Ureter (tissue), 1 donor: ENCODE results near the gene COL27A1. TPM values are rescaled to one million over a fixed set of nuclear protein-coding genes. Genes with fewer than 3 reads are reported as not detected.

ENCODE experiments used
- DNase-seq: peaks from one replicate; pipeline ENCODE4 v3.0.0-alpha.2; 2020; ENCODE audit warnings: low spot score
- total RNA-seq: library from RNA; stranded (reverse); gene quantifications from one replicate; pipeline ENCODE4 v1.2.4, GENCODE V29; 2023
- donor health status: DM: yes; HTN: yes; CAD: no.

The COL27A1 gene
- total RNA-seq, 1 donor from 2014 or later = 59.2 TPM

DNA sequence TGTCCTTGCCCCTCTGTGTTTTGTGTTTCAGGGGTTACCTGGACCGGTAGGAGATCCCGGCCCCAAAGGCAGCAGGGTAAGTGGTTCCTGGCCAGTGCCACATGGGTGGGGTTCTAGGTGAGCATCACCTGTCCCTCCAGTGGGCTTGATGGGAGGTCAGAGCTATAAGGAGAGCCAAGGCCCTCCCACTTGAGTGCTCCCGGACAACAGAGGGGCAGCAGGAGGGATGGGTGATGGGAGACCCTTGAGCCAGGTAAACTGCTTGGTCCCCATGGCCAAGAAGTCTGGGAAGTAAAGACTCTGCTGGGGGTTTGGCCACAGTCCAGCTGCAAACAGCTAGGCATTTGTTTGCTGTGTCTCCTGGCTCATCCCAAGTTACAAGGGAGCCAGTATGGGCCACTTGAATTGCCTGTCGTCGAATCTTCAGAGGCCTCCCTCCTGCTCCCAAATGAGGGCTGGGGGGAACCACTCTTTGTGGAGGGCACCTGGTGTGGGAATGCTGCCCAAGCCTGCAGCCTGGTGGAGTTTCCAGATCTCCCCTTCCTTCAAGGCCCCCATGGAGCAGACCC lies 51.0 kb downstream of the COL27A1 start:
- DNase-seq = no peak

DNA sequence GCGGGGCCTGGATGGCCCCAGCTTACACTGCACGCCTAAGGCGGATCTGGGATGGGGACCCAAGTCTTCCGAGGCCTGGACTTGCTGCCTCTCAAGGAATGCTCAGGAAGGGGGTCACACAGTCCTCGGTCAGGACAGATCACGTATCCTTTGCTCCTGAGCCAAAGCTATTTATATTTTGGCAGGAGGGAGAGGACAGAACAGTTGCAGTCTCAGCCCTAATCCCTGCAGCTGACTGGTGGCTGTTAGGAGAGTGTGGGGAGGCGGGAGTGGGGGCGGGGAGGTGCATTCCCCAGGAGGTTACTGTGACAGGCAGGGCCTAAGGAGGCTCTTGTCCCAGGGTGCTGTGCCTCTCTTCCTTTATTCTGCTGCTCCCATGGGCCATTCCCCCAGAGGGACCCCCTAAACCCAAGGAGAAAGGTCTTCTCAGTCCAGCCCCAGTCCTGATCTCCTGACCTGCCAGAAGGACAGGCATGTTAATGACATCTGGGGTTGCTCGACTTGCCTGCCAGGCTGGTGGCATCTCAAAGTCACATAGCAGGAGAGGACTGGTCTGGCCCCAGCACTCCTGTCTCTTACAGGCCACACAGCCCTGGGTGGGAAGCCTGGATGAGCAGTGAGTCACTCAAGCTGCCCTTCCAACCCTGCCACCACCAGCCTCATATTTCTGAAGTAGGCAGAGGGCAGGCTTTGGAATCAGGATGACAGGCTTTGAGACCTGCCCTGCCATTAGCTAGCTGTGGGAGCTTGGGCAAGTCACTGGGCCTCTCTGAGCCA lies 51.9 kb downstream of the COL27A1 start:
- DNase-seq = peak; percentile 76

DNA sequence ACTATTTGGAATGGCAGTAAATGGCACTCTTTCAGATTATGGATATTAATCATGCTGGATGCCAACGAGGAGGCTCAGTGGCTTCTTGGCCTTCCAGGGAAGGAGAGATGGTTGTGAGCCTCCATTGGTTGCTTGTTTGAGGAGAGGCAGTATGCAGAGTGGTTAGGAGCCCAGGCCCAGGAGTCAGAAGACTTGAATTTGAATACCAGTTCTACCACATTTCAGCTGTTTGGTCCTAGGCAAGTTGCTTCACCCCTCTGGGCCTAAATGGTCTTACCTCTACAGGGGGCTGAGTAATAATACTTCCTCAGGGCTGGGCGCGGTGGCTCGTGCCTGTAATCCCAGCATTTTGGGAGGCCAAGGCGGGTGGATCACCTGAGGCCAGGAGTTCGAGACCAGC lies 52.5 kb downstream of the COL27A1 start:
- no peak for DNase-seq

DNA sequence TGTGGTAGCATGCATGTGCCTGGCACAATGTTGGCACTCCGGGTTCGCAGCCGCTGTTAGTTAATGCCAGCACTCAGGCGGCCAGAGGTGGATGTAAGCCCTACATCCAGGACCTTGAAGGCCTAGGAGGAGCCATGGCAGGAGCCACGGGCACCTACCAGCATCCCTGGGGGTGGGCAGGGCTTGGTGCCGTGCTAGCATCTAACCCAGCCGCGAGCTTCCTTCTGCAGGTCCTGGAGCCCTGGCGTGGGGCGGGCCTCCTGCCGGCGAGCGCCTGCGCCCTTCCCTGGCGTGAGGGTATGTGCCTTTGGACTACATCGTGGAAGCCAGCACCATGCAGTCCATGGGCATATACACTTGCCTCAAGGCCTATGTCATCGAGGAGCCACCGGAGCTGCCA lies 53.8 kb downstream of the COL27A1 start:
- DNase-seq = no peak

DNA sequence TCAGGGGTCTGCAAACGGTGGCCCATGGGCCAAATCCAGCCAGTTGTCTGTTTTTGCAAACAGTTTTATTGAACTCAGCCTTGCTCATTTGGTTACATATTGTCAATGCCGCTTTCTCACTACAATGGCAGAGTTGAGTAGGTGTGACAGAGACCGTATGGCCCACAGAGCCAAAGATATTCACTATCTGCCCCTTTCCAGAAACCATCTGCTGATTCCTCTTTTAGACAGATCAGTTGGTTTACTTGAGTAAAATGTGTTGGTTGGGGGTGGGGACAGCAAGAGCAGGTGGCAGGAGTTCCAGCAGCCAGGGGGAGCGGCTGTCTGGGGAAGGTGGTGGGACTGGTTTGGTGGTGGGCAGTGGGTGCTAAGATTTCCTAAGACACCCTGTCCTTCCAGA lies 54.8 kb downstream of the COL27A1 start:
- no peak for DNase-seq

DNA sequence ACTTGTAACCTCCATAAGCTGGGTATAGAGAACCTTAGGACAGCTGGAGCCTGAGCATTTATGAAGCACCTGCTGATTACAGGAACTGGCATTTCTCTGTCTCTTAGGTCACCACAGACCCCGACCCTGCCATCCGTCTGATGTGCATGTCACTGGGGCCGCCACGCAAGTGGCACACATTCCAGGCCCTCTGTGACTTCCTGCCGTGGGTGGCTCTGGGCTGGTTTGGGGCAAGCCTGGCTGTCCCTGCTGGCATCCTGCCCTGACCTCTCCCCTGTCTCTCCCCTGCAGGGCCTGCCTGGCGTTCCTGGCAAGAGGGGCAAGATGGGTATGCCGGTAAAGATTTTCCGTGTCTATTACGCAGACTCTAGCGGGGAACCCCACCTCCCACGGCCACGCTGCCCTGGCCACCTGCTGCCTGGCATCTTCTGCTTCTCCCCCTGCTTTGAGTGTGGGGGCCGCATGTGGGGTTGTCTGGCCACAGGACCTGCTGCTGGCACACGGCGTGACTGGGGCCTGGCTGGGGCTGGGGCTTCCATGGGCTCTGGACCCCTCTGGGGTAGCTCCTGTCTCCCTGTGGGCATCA lies 55.4 kb downstream of the COL27A1 start:
- no peak for DNase-seq

DNA sequence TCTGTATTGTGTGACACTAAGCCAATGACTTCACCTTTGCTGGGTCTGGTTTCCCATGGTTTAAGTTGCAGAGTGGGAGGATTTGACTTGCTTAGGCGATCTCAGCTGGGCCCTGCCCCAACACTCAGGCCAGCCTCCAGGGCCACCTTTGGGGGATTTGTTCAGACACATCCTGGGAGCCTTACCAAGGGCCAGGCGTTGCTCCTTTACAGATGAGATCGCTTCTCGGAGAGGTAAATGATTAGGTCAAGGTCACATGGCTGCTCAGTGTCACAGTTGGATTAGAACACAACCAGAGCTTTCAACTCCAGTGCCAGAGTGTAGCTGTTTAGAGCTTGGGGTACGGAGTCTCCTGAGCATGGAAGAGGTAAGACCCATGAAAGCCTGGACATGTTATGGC lies 57.5 kb downstream of the COL27A1 start:
- no peak for DNase-seq

DNA sequence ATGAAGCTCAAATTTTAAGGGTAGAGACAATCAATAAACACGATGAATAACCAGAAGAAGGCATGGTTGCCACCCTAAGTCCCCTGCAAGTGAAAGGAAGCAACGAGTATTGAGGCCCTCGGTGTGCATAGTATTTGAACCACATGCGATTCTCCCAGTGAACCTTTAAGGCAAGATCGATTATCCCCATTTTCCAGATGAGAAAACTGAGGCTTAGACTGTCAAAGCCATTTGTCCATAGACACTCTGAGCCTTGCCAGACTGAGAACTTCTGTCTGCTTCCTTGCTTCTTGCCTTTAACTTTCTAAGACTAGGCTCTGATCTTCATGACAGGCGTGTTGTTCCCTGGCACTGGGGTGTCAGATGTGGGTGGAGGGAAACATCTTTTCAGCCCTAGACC lies 58.2 kb downstream of the COL27A1 start:
- DNase-seq = no peak

DNA sequence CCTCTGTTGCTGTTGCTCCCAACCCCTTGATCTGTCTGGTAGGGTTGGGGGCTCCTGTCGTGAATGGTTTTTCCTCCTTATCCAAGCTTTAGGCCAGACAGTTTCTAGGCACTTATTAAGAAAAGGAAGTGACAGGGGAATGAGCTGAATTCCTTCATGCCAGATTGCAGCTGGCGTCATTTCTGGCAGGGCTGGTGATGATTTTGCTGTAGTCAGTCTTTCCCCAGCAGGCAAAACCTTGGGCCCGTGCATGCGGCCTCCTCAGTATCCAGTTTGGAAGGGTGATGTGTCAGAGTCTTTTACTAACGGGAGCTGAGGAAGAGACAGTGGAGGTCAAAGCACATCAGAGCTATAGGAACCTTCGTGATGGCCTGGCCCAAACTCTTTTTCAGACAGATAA lies 58.8 kb downstream of the COL27A1 start:
- DNase-seq = no peak

DNA sequence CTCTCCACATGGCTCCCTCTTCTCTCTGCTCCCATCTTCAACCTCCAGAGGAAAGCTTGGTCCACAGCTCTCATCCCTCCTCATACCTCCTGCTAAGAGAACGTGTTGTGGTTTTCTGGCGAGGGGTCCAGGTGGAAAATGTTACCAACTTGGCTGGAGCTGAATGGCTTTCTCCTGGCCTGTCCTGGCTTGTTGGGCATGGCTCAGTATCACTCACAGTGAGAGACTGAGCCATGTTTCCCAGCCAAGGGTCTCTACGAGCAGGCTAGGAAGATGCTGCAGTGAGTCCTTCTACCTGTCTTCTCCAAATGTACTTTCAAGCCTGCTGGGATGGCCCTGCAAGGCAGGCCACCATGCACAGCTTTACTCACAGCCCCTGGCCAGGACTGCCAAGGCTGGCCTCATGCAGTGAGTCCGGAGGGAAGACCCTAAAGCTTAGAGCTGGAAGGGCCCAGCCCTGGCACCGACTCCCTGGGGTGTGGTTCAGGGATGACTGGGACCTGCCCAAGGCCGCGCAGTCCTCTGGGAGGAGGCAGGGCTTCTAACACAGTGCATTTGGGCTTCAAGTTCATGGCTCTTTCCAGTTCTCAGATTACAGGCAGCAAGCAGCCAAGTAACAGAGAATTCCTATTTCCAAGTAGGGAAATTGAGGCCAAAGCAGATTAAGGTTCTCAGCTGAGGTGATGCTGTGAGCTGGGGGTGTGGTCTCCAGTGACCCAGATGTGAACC lies 59.5 kb downstream of the COL27A1 start:
- no peak for DNase-seq

DNA sequence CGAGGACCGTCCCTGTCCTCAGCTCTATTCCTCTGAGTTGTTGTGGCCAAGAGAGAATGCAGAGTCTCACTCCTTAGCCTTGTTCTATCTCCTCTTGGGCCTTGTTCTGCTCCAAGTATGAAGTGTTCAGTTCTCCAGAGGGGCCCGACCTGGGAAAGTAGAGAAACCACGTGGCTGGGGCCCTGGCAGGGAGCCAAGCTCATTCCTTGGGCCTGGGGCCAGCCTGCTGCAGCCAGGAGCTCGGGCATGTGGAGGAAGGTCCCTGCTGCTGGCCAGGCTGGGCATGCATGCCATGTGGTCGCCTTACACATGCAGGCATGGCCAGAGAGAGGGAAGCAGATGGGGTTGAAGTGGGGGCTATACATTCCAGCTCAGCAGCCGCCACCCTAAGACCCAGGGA lies 60.7 kb downstream of the COL27A1 start:
- peak; percentile 72 for DNase-seq

DNA sequence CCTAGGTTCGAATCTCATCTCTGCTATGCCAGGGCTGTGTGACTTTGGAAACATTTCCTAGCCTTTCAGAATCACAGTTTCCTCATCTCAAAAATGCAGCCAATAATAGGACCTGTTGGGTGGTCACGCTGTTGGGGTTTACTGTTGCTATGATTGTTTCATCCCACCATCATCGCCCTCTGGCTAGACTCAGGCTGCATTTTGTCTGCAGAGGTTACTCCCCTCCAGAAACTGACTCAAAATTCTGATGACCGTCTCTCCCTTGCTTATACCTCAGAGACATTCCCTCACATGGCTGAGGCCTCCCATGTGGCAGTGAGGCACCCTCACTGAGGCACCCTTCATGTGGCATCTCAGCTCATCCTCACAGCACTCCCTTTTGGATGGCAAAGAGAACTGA lies 61.6 kb downstream of the COL27A1 start:
- no peak for DNase-seq

DNA sequence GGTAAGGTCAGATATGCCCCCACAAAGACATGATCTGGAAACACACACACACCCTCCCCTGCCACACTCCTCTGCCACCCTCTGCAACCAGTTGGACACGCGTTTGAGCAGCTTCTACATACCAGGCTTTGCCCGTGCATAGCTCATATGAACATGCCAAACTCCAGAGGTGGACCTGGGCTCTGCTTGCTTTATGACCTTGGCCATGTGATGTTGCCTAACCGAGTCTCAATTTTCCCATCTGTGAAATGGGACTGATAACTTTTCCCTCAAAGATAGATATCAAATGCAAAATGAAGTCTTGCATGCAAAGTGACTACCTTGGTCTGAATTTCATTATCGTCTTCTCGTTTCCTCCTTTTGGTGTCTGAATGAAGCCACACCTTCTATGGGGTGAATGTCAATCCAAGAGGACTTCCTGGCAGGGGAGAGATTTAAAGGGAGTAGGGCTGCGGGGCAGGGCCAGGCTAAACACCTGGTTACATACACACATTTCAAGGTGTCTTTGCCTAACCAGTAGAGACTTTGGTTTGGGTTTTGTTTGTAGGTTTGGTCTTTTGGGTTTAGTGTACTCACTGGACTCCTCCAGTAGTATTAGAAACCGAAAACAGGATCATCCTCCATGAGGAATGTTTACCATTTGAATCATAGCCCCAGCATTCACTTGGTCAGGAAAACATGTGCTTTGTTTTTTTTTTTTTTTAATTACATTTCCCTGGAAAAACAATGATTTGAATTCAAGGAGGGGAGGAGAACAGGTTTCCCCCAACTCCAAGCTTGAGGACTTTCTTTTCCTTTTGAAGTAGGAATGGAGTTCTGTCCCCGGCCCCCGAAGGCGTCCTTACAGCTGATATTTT lies 63.2 kb downstream of the COL27A1 start:
- no peak for DNase-seq

DNA sequence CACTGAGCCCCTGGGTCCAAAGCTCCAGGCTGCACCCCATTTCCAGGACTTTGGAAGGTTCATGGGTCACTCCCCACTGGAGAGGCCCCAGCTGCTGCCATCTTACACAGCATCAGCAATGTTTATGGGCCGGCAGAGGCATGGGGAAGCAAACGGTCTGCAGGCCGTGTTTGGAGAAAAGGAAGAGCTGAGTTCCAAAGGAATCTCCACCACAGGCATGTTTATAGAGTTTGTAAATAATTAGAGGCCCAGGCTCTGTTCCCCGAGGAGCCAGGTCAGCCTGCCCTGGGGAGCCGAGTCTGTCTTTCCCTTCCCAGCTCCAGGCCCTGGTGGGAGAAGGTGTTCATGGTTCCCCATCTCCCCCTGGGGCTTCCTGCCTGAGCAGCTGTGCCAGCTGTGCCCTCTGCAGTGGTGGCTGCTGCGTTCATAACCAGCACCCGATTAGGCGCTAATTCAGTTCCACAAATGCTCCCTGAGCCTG lies 64.8 kb downstream of the COL27A1 start:
- DNase-seq = no peak

DNA sequence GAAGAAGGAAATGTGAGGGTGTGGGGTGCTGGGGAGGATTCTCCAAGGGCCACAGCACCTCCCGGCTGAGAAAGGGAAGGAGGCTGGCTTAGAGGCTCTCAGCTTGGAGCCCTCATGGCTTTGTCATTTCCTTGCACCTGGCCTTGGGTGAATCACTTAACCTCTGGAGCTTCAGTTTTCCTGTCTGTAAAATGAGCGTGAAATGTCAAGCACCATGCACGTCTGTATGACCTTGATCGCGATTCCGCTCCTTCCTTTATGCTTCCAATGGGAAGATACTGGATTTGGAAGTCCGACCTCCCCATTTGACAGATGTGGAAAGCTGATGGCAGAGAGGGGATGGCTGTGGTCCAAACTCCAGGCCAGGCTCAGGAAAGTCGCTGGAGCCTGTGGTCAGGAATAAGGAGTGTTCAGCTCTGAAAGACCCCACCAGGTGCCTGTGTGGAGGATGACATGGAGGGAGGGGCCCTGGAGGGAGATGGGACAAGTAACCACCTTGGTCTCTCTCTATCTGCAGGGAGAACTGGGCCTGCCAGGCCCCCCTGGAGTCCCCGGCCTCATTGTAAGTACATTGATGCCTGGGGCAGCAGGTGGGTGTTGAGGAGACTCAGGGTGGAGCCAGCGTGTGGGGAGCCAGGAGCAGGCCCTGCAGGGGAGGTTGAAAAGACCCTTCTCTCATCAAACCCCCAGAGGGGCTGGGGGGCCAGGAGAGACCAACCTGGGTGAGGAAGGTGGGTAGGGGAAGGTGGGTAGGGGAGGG lies 66.5 kb downstream of the COL27A1 start:
- no peak for DNase-seq

DNA sequence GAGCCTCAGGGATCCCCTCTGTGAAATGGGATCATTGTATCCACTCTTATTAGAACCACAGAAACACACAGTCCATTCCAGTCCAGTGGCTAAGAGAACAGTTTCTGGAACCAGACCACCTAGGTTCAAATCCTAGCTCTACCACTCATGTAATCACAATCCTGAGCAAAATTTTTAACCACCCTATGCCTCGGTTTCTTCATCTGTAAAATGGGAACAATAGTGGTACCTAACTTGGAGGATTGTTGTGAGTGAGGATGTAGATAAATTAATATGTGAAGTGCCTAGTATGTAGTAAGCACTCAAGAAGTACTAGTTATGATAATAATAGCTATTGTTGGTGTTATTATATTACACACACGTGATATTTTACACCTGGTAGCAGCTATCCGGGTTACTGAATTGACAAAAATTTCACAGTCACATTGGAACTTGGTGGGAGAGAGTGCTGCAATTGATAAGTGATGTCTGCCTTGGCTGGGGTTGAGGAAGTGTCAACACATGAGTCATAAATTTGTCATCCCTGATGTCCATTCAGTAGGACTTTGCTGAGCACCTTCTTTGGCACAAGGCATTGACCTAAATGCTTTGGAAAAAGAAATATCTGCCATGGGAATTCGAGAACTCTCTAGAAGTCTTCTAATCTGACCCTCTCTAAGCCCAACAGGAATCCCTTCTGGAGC lies 68.4 kb downstream of the COL27A1 start:
- DNase-seq = no peak

DNA sequence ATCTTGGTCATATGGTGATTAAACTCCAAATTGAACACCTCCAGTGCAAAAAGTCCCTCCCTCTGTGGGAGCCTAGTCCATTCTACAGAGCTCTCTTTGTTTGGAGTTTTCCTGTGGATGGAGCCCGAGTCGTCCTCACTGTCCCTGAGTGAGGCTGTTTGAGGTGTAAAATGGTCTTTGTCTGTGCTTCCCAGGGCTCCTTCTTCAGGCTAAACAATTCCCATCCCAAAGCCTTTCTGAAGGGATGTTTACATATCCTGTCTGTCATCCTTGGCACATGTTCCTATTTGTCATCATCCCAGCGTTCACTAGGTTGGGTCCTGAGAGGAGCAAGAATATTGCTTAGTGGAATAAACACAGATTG lies 68.9 kb downstream of the COL27A1 start:
- DNase-seq = no peak

DNA sequence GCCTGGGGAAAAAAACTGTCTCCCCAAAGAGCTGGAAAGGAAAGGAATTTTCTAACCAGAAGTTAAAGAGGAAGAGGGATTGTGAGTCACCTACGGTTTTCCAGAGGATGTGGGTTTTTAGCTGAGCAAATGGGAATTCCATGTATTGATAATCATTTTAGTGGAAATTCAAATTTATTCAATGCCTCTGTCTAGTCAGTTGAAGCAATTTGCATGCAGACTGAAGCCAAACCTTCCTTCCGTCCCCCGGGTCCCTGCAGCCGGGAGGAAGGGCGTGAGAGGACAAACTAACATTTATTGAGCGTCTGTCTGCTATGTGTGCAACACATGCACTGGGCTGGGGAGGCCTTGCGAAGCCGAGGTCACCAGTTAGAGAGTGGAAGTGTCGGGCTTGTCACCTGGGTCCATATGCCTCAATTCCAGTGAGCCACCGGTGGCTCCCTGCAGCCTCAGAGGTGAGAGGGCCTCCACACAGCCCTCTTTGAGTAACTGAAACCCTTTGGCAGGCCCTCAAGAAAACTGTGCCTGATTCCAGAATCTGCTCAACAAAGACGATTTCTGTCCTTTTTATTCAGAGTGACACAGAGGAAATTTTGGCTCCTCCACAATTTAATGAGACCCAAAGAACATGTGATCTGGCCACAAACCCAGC lies 70.3 kb downstream of the COL27A1 start:
- DNase-seq = no peak

DNA sequence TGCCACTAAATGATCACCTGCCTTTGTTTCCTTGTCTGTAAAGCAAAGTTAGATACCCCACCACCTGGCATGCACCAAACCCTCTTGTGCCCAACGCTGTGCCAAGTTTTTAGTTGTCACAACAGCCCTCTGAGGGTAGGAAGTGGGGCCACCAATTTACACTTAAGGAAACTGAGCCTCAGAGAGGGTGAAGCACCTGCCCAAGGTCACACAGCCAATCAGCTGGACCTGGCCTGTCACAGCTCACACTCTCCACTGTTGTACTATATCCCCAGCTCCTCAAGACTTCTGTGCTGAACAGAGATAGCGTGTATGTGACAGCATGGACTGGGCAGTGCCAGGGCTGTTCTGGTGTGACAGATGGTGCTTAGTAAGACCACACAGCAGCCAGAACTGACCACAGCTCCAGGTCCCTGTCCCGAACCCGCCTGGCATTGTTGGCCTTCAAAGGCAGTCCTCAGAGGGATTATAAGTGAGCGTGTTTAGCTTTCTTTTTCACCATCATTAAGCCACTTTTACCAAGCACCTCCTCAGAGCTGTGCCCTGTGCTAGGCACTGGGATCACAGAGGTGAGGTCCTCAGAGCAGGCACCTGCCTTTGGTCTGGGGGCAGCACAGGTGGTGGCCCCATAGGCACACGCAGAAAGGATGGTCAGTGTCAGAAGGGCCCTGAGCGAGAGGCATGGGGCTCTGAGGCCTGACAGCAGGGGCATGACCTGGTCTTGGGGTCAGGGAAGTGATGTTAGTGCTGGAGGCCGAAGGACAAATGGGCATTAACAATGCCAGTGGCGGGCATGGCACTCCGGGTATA lies 71.1 kb downstream of the COL27A1 start:
- no peak for DNase-seq
